HCT116 (cell line): ENCODE data around the gene INPP5K. TPM values are rescaled to one million over a fixed set of nuclear protein-coding genes. Genes with fewer than 3 reads are reported as not detected.

Source experiments
- ATAC-seq: fragments of 200-7000 bp; cut with Tn5 transposase; 2 replicates; pipeline ENCODE4 v1.9.1; 2020; ENCODE audit warnings: mild to moderate bottlenecking, moderate library complexity
- BruUV-seq: library from RNA; stranded (reverse); fragments of 400-500 nt; replicated peaks from 2 replicates; lab custom pipeline; 2021; lab: Mats Ljungman, UMichigan
- CTCF ChIA-PET: fragments of 300-600 bp; sonication (Branson Sonifier 250); formaldehyde crosslinking; loops from one replicate; lab custom pipeline; 2021; ENCODE audit warnings: antibody characterized with exemption; lab: Charles Lee
- POLR2A ChIA-PET: fragments of 300-600, 350-600 bp; sonication (Branson Sonifier 250); formaldehyde crosslinking; loops from one replicate; lab custom pipeline; 2021; ENCODE audit warnings: antibody characterized with exemption; lab: Charles Lee
- RAD21 ChIA-PET, 2 experiments: fragments of 300-600 bp; sonication (Branson Sonifier 250); formaldehyde crosslinking; loops; one replicate each; lab custom pipeline; 2023; ENCODE audit warnings: low total read pairs in 2 of 2; ENCODE audit not compliant: uncharacterized antibody in 2 of 2, unreplicated experiment in 2 of 2, low non-redundant PET in 1 of 2; lab: Charles Lee
- DNase-seq: peaks from one replicate; pipeline ENCODE4 v3.0.0-alpha.2; 2010; ENCODE audit warnings: low read depth, low spot score
- H2AFZ ChIP-seq: fragments of 200-600 bp; shearing (Covaris generic), sonication (generic); 2 replicates; pipeline ENCODE4 v1.6.1; 2017; ENCODE audit warnings: low read depth, mixed run types, mixed read lengths, antibody characterized with exemption, low read length; ENCODE audit not compliant: poor library complexity, severe bottlenecking
- H3K27ac ChIP-seq: 2 replicates; pipeline ENCODE4 v1.5.1; 2012; ENCODE audit warnings: low read depth, low read length
- H3K27me3 ChIP-seq: fragments of 200-600 bp; sonication (generic); 2 replicates; pipeline ENCODE4 v1.6.1; 2016; ENCODE audit warnings: mixed run types, low read length, mixed read lengths; ENCODE audit not compliant: insufficient read depth
- H3K36me3 ChIP-seq, 2 experiments: fragments of 200-500 bp in 1 of 2; fragments of 200-600 bp in 1 of 2; sonication (Bioruptor generic) in 1 of 2; sonication (generic) in 1 of 2; 2 replicates each; pipeline versions ENCODE4 v1.5.1 to v1.6.1; 2014 to 2016; ENCODE audit warnings: low read length in 2 of 2, inconsistent platforms in 1 of 2, mixed read lengths in 1 of 2, mixed run types in 1 of 2; ENCODE audit not compliant: insufficient read depth in 2 of 2, control insufficient read depth in 1 of 2
- H3K4me1 ChIP-seq, 2 experiments: fragments of 200-600 bp in 1 of 2; sonication (generic) in 1 of 2; 2 replicates each; pipeline versions ENCODE4 v1.5.1 to v1.6.1; 2012 to 2017; ENCODE audit warnings: low read length in 2 of 2, inconsistent platforms in 1 of 2, mild to moderate bottlenecking in 1 of 2, mixed read lengths in 1 of 2, mixed run types in 1 of 2, moderate library complexity in 1 of 2; ENCODE audit not compliant: insufficient read depth in 2 of 2, control insufficient read depth in 1 of 2
- H3K4me2 ChIP-seq: fragments of 200-600 bp; sonication (generic); 2 replicates; pipeline ENCODE4 v1.6.1; 2017; ENCODE audit warnings: mixed run types, low read length, mixed read lengths
- H3K4me3 ChIP-seq, 2 experiments: fragments of 200-600 bp in 1 of 2; sonication (generic) in 1 of 2; replicated peaks in 1 of 2; 2 replicates each; pipeline ENCODE4 v1.5.1; 2011 to 2016; ENCODE audit warnings: low read length in 2 of 2, control low read depth in 1 of 2, low read depth in 1 of 2, mild to moderate bottlenecking in 1 of 2, mixed read lengths in 1 of 2, mixed run types in 1 of 2
- H3K79me2 ChIP-seq: fragments of 200-600 bp; sonication (generic); 2 replicates; pipeline ENCODE4 v1.6.1; 2017; ENCODE audit warnings: mild to moderate bottlenecking, mixed run types, low read length, moderate library complexity, mixed read lengths; ENCODE audit not compliant: insufficient read depth
- H3K9ac ChIP-seq: fragments of 200-600 bp; sonication (generic); 2 replicates; pipeline ENCODE4 v1.6.1; 2016; ENCODE audit warnings: low read length, mixed read lengths
- H3K9me2 ChIP-seq: fragments of 200-600 bp; sonication (generic), shearing (Covaris generic); 2 replicates; pipeline ENCODE4 v1.6.1; 2017; ENCODE audit warnings: mixed run types, mild to moderate bottlenecking, moderate library complexity; ENCODE audit not compliant: insufficient read depth
- H3K9me3 ChIP-seq, 2 experiments: fragments of 200-500 bp in 1 of 2; fragments of 200-600 bp in 1 of 2; sonication (Bioruptor generic) in 1 of 2; sonication (generic) in 1 of 2; 2 replicates each; pipeline ENCODE4 v1.6.1; 2014 to 2017; ENCODE audit warnings: low read length in 2 of 2, mixed read lengths in 2 of 2, inconsistent platforms in 1 of 2, low read depth in 1 of 2, mild to moderate bottlenecking in 1 of 2, mixed run types in 1 of 2, moderate library complexity in 1 of 2; ENCODE audit not compliant: control insufficient read depth in 1 of 2, insufficient read depth in 1 of 2
- H4K20me1 ChIP-seq: fragments of 200-600 bp; sonication (generic), shearing (Covaris generic); 2 replicates; pipeline ENCODE4 v1.6.1; 2017; ENCODE audit warnings: mixed run types, mild to moderate bottlenecking, moderate library complexity; ENCODE audit not compliant: insufficient read depth
- ATF3 ChIP-seq: IDR thresholded peaks from 2 replicates; pipeline ENCODE4 v1.6.1; 2012
- CBX3 ChIP-seq: IDR thresholded peaks from 2 replicates; pipeline ENCODE4 v1.6.1; 2012; ENCODE audit warnings: low read depth
- CEBPB ChIP-seq: IDR thresholded peaks from 2 replicates; pipeline ENCODE4 v1.6.1; 2012; ENCODE audit warnings: low read depth
- EGR1 ChIP-seq: IDR thresholded peaks from 2 replicates; pipeline ENCODE4 v1.6.1; 2012; ENCODE audit warnings: low read depth
- ELF1 ChIP-seq: IDR thresholded peaks from 2 replicates; pipeline ENCODE4 v1.6.1; 2012; ENCODE audit warnings: low read depth, borderline replicate concordance
- EZH2 ChIP-seq: fragments of 200-600 bp; sonication (generic); IDR thresholded peaks from 2 replicates; pipeline ENCODE4 v1.6.1; 2017; ENCODE audit warnings: antibody characterized with exemption, mixed run types
- EZH2phosphoT487 ChIP-seq: fragments of 200-600 bp; IDR thresholded peaks from 2 replicates; pipeline ENCODE4 v1.6.1; 2018; ENCODE audit warnings: antibody characterized with exemption, borderline replicate concordance
- JUND ChIP-seq: IDR thresholded peaks from 2 replicates; pipeline ENCODE4 v1.6.1; 2012
- POLR2A ChIP-seq: IDR thresholded peaks from 2 replicates; pipeline ENCODE4 v1.7.0; 2011; ENCODE audit warnings: borderline replicate concordance; ENCODE audit not compliant: insufficient read depth, insufficient read length; ENCODE audit errors: extremely low read depth
- POLR2AphosphoS5 ChIP-seq: IDR thresholded peaks from 2 replicates; pipeline ENCODE4 v1.6.1; 2011; ENCODE audit warnings: mild to moderate bottlenecking, low read depth, low read length, moderate library complexity
- RAD21 ChIP-seq: IDR thresholded peaks from 2 replicates; pipeline ENCODE4 v1.6.1; 2012; ENCODE audit warnings: low read depth, mild to moderate bottlenecking
- SP1 ChIP-seq: IDR thresholded peaks from 2 replicates; pipeline ENCODE4 v1.6.1; 2012; ENCODE audit warnings: low read depth
- SRF ChIP-seq: IDR thresholded peaks from 2 replicates; pipeline ENCODE4 v1.6.1; 2012; ENCODE audit warnings: low read depth
- TCF7L2 ChIP-seq: IDR thresholded peaks from 2 replicates; pipeline ENCODE4 v1.7.0; 2011; ENCODE audit warnings: borderline replicate concordance, inconsistent platforms; ENCODE audit not compliant: insufficient read depth, insufficient read length; ENCODE audit errors: extremely low read depth
- YY1 ChIP-seq: IDR thresholded peaks from 2 replicates; pipeline ENCODE4 v1.6.1; 2011; ENCODE audit warnings: low read length, low read depth, moderate library complexity, mild to moderate bottlenecking; ENCODE audit not compliant: insufficient replicate concordance; ENCODE audit errors: extremely low read depth
- ZBTB33 ChIP-seq: IDR thresholded peaks from 2 replicates; pipeline ENCODE4 v1.6.1; 2011; ENCODE audit warnings: mild to moderate bottlenecking, low read length, moderate library complexity; ENCODE audit not compliant: insufficient replicate concordance; ENCODE audit errors: extremely low read depth
- ZNF274 ChIP-seq: fragments of 200-500 bp; sonication (Bioruptor generic); IDR thresholded peaks from 2 replicates; pipeline ENCODE4 v1.6.1; 2014; ENCODE audit warnings: mild to moderate bottlenecking, low read depth, low read length, inconsistent platforms
- intact Hi-C: fragments of 100-400 bp; cut with micrococcal nuclease; formaldehyde crosslinking; loops from 2 replicates; pipeline ENCODE4 v1.10.0; 2022
- total RNA-seq: library from RNA; stranded (reverse); gene quantifications from one replicate; pipeline ENCODE4 v1.2.1, GENCODE V29; 2021; ENCODE audit not compliant: unreplicated experiment
- TF ChIP-seq, protein P1 (sequence below): IDR thresholded peaks from 2 replicates; pipeline ENCODE4 v1.6.1; 2012; ENCODE audit warnings: low read depth
- TF ChIP-seq, protein P2 (sequence below), 3 experiments: fragments of 200-600 bp in 1 of 3; sonication (generic) in 1 of 3; IDR thresholded peaks in 2 of 3; conservative IDR thresholded peaks in 1 of 3; 2 replicates each; pipeline ENCODE4 v1.5.1; 2012 to 2017; ENCODE audit warnings: low read depth in 2 of 3, low read length in 2 of 3, antibody characterized with exemption in 1 of 3, borderline replicate concordance in 1 of 3, control low read depth in 1 of 3, mild to moderate bottlenecking in 1 of 3, mixed read lengths in 1 of 3, mixed run types in 1 of 3, moderate library complexity in 1 of 3; ENCODE audit not compliant: insufficient read depth in 1 of 3

INPP5K gene
- total RNA-seq, 1 experiment from 2014 or later, result 25.6 TPM

- Histone ChIP-seq H3K4me2 (no peak overlapping the region), H3K9me3 (no peaks in the 10 kb centered on the region), H3K9me2 (no peaks in the 10 kb centered on the region), H4K20me1 (no peaks in the 10 kb centered on the region), H3K4me3 (no peak overlapping the region), H3K9ac (no peak overlapping the region), H3K36me3 (peaks cover 39 to 50% of the 10 kb centered on the region in 2 experiments; a peak in 3 of 4 replicates), H3K27ac (no peak overlapping the region), H2AFZ (no peak overlapping the region), H3K27me3 (no peaks in the 10 kb centered on the region), H3K4me1 (no peaks in the 10 kb centered on the region), H3K79me2 (peaks cover 45% of the 10 kb centered on the region)
- POLR2A ChIA-PET, result no interaction called here
- CTCF ChIA-PET, result no interaction called here
- RAD21 ChIA-PET, result no interaction called here
- TF ChIP-seq EGR1 (no peak), EZH2phosphoT487 (no peak), CBX3 (no peak), RAD21 (no peak), POLR2A (no peak), ZBTB33 (no peak), ATF3 (no peak), SRF (no peak), POLR2AphosphoS5 (no peak), ZNF274 (no peak), EZH2 (no peak), TCF7L2 (no peak), SP1 (no peak), YY1 (no peak), JUND (no peak), CEBPB (no peak), ELF1 (no peak)
- TF ChIP-seq, protein P1, sequence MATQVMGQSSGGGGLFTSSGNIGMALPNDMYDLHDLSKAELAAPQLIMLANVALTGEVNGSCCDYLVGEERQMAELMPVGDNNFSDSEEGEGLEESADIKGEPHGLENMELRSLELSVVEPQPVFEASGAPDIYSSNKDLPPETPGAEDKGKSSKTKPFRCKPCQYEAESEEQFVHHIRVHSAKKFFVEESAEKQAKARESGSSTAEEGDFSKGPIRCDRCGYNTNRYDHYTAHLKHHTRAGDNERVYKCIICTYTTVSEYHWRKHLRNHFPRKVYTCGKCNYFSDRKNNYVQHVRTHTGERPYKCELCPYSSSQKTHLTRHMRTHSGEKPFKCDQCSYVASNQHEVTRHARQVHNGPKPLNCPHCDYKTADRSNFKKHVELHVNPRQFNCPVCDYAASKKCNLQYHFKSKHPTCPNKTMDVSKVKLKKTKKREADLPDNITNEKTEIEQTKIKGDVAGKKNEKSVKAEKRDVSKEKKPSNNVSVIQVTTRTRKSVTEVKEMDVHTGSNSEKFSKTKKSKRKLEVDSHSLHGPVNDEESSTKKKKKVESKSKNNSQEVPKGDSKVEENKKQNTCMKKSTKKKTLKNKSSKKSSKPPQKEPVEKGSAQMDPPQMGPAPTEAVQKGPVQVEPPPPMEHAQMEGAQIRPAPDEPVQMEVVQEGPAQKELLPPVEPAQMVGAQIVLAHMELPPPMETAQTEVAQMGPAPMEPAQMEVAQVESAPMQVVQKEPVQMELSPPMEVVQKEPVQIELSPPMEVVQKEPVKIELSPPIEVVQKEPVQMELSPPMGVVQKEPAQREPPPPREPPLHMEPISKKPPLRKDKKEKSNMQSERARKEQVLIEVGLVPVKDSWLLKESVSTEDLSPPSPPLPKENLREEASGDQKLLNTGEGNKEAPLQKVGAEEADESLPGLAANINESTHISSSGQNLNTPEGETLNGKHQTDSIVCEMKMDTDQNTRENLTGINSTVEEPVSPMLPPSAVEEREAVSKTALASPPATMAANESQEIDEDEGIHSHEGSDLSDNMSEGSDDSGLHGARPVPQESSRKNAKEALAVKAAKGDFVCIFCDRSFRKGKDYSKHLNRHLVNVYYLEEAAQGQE, result no peak
- TF ChIP-seq, protein P2, sequence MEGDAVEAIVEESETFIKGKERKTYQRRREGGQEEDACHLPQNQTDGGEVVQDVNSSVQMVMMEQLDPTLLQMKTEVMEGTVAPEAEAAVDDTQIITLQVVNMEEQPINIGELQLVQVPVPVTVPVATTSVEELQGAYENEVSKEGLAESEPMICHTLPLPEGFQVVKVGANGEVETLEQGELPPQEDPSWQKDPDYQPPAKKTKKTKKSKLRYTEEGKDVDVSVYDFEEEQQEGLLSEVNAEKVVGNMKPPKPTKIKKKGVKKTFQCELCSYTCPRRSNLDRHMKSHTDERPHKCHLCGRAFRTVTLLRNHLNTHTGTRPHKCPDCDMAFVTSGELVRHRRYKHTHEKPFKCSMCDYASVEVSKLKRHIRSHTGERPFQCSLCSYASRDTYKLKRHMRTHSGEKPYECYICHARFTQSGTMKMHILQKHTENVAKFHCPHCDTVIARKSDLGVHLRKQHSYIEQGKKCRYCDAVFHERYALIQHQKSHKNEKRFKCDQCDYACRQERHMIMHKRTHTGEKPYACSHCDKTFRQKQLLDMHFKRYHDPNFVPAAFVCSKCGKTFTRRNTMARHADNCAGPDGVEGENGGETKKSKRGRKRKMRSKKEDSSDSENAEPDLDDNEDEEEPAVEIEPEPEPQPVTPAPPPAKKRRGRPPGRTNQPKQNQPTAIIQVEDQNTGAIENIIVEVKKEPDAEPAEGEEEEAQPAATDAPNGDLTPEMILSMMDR (IDR thresholded peaks at IDR 0.05 in 2 of 3, conservative IDR thresholded peaks at IDR 0.05 in 1 of 3; ENCODE audit: borderline replicate concordance in 1 of 3, insufficient read depth in 1 of 3, low read depth in 2 of 3, low read length in 2 of 3), result no peak
- intact Hi-C loops, result no loop called here
- no peak for ATAC-seq
- BruUV-seq, result no TSS peak
- no peak for DNase-seq
Observed at GRCh38 chr17:1551741-1552140, 35.3 kb upstream of the INPP5K start.
